Measurements from ENCODE around the gene EFR3B.

The EFR3B gene

GRCh38 chr2:25104736-25105135 is 62.9 kb downstream of the EFR3B start:
- CTCF ChIA-PET: interaction anchor here (0.6 to 1.6 kb wide), 2 partner anchors 127 to 129 kb away, joined by 3 to 7 read pairs; no protein-coding TSS in a partner anchor
- H3K27ac ChIP-seq (ENCODE audit: extremely low read depth, low read depth, low read length): no peak overlapping the region

GRCh38 chr2:25105336-25106085 is 63.6 kb downstream of the EFR3B start:
- Histone ChIP-seq H3K9me3 (ENCODE audit: control insufficient read depth, insufficient read depth, low read depth, low read length) (no peaks in the 10 kb centered on the region), H3K27ac (ENCODE audit: extremely low read depth, low read depth, low read length) (no peak overlapping the region), H3K4me3 (ENCODE audit: low read depth, low read length) (no peak overlapping the region), H3K4me1 (ENCODE audit: control insufficient read depth, insufficient read depth, low read length) (no peaks in the 10 kb centered on the region), H3K36me3 (ENCODE audit: control insufficient read depth in 2 of 2, insufficient read depth in 1 of 2, low read length in 2 of 2) (no peaks in the 10 kb centered on the region; a peak in 1 of 3 replicates)
- TF ChIP-seq ZNF2 (tag by site-specific recombination; IDR thresholded peaks at IDR 0.05) (no peak), ZNF621 (tag by site-specific recombination; IDR thresholded peaks at IDR 0.05) (no peak), ZNF266 (tag by site-specific recombination; IDR thresholded peaks at IDR 0.05; ENCODE audit: low read depth) (no peak), ZNF747 (tag by site-specific recombination; IDR thresholded peaks at IDR 0.05) (no peak), ZNF513 (tag by site-specific recombination; IDR thresholded peaks at IDR 0.05) (no peak), SP2 (tag by site-specific recombination; IDR thresholded peaks at IDR 0.05) (no peak), ZNF555 (tag by site-specific recombination; conservative IDR thresholded peaks at IDR 0.05) (no peak), ZFP41 (tag by site-specific recombination; IDR thresholded peaks at IDR 0.05; ENCODE audit: borderline replicate concordance) (no peak), FEZF1 (tag by site-specific recombination; IDR thresholded peaks at IDR 0.05) (no peak), ZNF433 (tag by site-specific recombination; IDR thresholded peaks at IDR 0.05; ENCODE audit: low read depth) (no peak), ZBTB44 (tag by site-specific recombination; IDR thresholded peaks at IDR 0.05) (no peak), ZNF530 (tag by site-specific recombination; IDR thresholded peaks at IDR 0.05; ENCODE audit: low read depth) (no peak), ZNF560 (tag by site-specific recombination; IDR thresholded peaks at IDR 0.05; ENCODE audit: borderline replicate concordance) (no peak)
- ChIA-PET CTCF (interaction anchor here (0.6 to 1.6 kb wide), 3 partner anchors 91 to 130 kb away, joined by 3 to 7 read pairs (median 4); no protein-coding TSS in a partner anchor), POLR2A (no interaction called here)

More at GRCh38 chr2:25104736-25105135, 62.9 kb downstream of the EFR3B start:
- Histone ChIP-seq H3K9me3 (ENCODE audit: control insufficient read depth, insufficient read depth, low read depth, low read length) (no peaks in the 10 kb centered on the region), H3K4me1 (ENCODE audit: control insufficient read depth, insufficient read depth, low read length) (no peaks in the 10 kb centered on the region), H3K36me3 (ENCODE audit: control insufficient read depth in 2 of 2, insufficient read depth in 1 of 2, low read length in 2 of 2) (no peaks in the 10 kb centered on the region; a peak in 1 of 3 replicates), H3K4me3 (ENCODE audit: low read depth, low read length) (no peak overlapping the region)
- TF ChIP-seq ZFP69B (tag by site-specific recombination; IDR thresholded peaks at IDR 0.05) (no peak), HOXD13 (CRISPR knock-in tag; IDR thresholded peaks at IDR 0.05; ENCODE audit: borderline replicate concordance) (no peak), ZNF561 (tag by site-specific recombination; IDR thresholded peaks at IDR 0.05; ENCODE audit: borderline replicate concordance) (no peak), ZBTB10 (tag by site-specific recombination; IDR thresholded peaks at IDR 0.05) (no peak), GLIS2 (tag by site-specific recombination; IDR thresholded peaks at IDR 0.05) (no peak), ZNF624 (tag by site-specific recombination; IDR thresholded peaks at IDR 0.05) (no peak), SP2 (tag by site-specific recombination; IDR thresholded peaks at IDR 0.05) (no peak), YY1 (tag by site-specific recombination; IDR thresholded peaks at IDR 0.05) (no peak), ZNF639 (tag by site-specific recombination; IDR thresholded peaks at IDR 0.05) (no peak), ZIC2 (tag by site-specific recombination; IDR thresholded peaks at IDR 0.05) (no peak), HOXA7 (CRISPR knock-in tag; IDR thresholded peaks at IDR 0.05; ENCODE audit: borderline replicate concordance) (no peak), KLF16 (tag by site-specific recombination; IDR thresholded peaks at IDR 0.05) (no peak), PBX3 (CRISPR knock-in tag; IDR thresholded peaks at IDR 0.05) (no peak)
- POLR2A ChIA-PET: no interaction called here
